HEK293T (cell line): ENCODE measurements around the gene MAGI3.

ENCODE experiments used
- CTCF ChIA-PET: fragments of 350-600 bp; formaldehyde crosslinking; extraction: SDS; loops from one replicate; lab custom pipeline; 2021; ENCODE audit warnings: antibody characterized with exemption, inconsistent platforms; lab: Yijun Ruan, JAX
- POLR2A ChIA-PET: fragments of 350-600 bp; formaldehyde crosslinking; extraction: SDS; loops from one replicate; lab custom pipeline; 2020; ENCODE audit warnings: antibody characterized with exemption, inconsistent platforms; lab: Yijun Ruan, JAX
- DNase-seq: peaks from one replicate; pipeline ENCODE4 v3.0.0; 2012; ENCODE audit warnings: mixed read lengths; ENCODE audit errors: extremely low spot score
- ARNT ChIP-seq: fragments of 450-650 bp; IDR thresholded peaks from 2 replicates; pipeline ENCODE4 v1.6.1; 2017; ENCODE audit warnings: mild to moderate bottlenecking
- BHLHE40 ChIP-seq: fragments of 450-650 bp; IDR thresholded peaks from 2 replicates; pipeline ENCODE4 v1.6.1; 2016; ENCODE audit warnings: mild to moderate bottlenecking, moderate library complexity, borderline replicate concordance
- CTBP1 ChIP-seq: fragments of 450-650 bp; IDR thresholded peaks from 2 replicates; pipeline ENCODE4 v1.6.1; 2016; ENCODE audit warnings: borderline replicate concordance
- ELF4 ChIP-seq: fragments of 450-650 bp; IDR thresholded peaks from 2 replicates; pipeline ENCODE4 v1.6.1; 2017; ENCODE audit warnings: antibody characterized with exemption
- FOXA1 ChIP-seq: fragments of 450-650 bp; IDR thresholded peaks from 2 replicates; pipeline ENCODE4 v1.6.1; 2016; ENCODE audit warnings: mild to moderate bottlenecking
- FOXK2 ChIP-seq: fragments of 450-650 bp; IDR thresholded peaks from 2 replicates; pipeline ENCODE4 v1.6.1; 2016; ENCODE audit warnings: mild to moderate bottlenecking
- FOXM1 ChIP-seq: fragments of 450-650 bp; IDR thresholded peaks from 2 replicates; pipeline ENCODE4 v1.6.1; 2017; ENCODE audit warnings: mild to moderate bottlenecking, borderline replicate concordance
- HDGF ChIP-seq: fragments of 450-650 bp; IDR thresholded peaks from 2 replicates; pipeline ENCODE4 v1.6.1; 2017; ENCODE audit warnings: antibody characterized with exemption, borderline replicate concordance
- L3MBTL2 ChIP-seq: fragments of 450-650 bp; conservative IDR thresholded peaks from 2 replicates; pipeline ENCODE4 v1.6.1; 2016; ENCODE audit warnings: mild to moderate bottlenecking
- LEF1 ChIP-seq: fragments of 450-650 bp; IDR thresholded peaks from 2 replicates; pipeline ENCODE4 v1.6.1; 2017; ENCODE audit warnings: mild to moderate bottlenecking, borderline replicate concordance
- NFRKB ChIP-seq: fragments of 450-650 bp; IDR thresholded peaks from 2 replicates; pipeline ENCODE4 v1.6.1; 2016; ENCODE audit warnings: mild to moderate bottlenecking, moderate library complexity
- PKNOX1 ChIP-seq: fragments of 450-650 bp; IDR thresholded peaks from 2 replicates; pipeline ENCODE4 v1.6.1; 2016
- SP1 ChIP-seq: fragments of 450-650 bp; IDR thresholded peaks from 2 replicates; pipeline ENCODE4 v1.6.1; 2017
- SUZ12 ChIP-seq: fragments of 450-650 bp; IDR thresholded peaks from 2 replicates; pipeline ENCODE4 v1.6.1; 2016; ENCODE audit warnings: mild to moderate bottlenecking
- TARDBP ChIP-seq: fragments of 450-650 bp; IDR thresholded peaks from 2 replicates; pipeline ENCODE4 v1.6.1; 2016
- ZNF384 ChIP-seq: fragments of 450-650 bp; IDR thresholded peaks from 2 replicates; pipeline ENCODE4 v1.6.1; 2016

Gene MAGI3

GRCh38 chr1:113721010-113721409 is 330.7 kb downstream of the MAGI3 start:
- TF ChIP-seq FOXM1 = no peak
- no peak for TF ChIP-seq FOXK2
- TF ChIP-seq TARDBP = no peak
- TF ChIP-seq L3MBTL2 = no peak
- TF ChIP-seq ARNT = no peak
- no peak for TF ChIP-seq ZNF384
- TF ChIP-seq SP1 = no peak
- TF ChIP-seq BHLHE40 = no peak
- TF ChIP-seq PKNOX1 = no peak
- no peak for TF ChIP-seq LEF1
- TF ChIP-seq CTBP1 = no peak
- TF ChIP-seq ELF4 = no peak
- no peak for TF ChIP-seq HDGF
- TF ChIP-seq FOXA1 = no peak
- TF ChIP-seq NFRKB = no peak
- no peak for TF ChIP-seq SUZ12
- POLR2A ChIA-PET = no interaction called here
- CTCF ChIA-PET = no interaction called here
- no peak for DNase-seq

GRCh38 chr1:113732802-113733201 is 342.5 kb downstream of the MAGI3 start:
- TF ChIP-seq ZNF384 (no peak), ELF4 (no peak), FOXA1 (no peak), FOXK2 (no peak), ARNT (no peak), L3MBTL2 (no peak), LEF1 (no peak)
- CTCF ChIA-PET = no interaction called here
- DNase-seq = no peak
- POLR2A ChIA-PET = no interaction called here

- DNase-seq = no peak
- ChIA-PET CTCF (no interaction called here), POLR2A (no interaction called here)
- TF ChIP-seq L3MBTL2 = no peak
- TF ChIP-seq TARDBP = no peak
- no peak for TF ChIP-seq BHLHE40
- no peak for TF ChIP-seq HDGF
- no peak for TF ChIP-seq LEF1
- no peak for TF ChIP-seq ELF4
- TF ChIP-seq CTBP1 = no peak
- TF ChIP-seq NFRKB = no peak
- TF ChIP-seq FOXA1 = no peak
- no peak for TF ChIP-seq SP1
- no peak for TF ChIP-seq ARNT
- TF ChIP-seq PKNOX1 = no peak
- no peak for TF ChIP-seq SUZ12
Measured at GRCh38 chr1:113734357-113735055, 344.2 kb downstream of the MAGI3 start.
